ENCODE measurements around the gene CXCL8. TPM values are rescaled to one million over a fixed set of nuclear protein-coding genes. Genes with fewer than 3 reads are reported as not detected.

Gene CXCL8
- polyA plus RNA-seq, 1 donor from 2014 or later = not detected

DNA sequence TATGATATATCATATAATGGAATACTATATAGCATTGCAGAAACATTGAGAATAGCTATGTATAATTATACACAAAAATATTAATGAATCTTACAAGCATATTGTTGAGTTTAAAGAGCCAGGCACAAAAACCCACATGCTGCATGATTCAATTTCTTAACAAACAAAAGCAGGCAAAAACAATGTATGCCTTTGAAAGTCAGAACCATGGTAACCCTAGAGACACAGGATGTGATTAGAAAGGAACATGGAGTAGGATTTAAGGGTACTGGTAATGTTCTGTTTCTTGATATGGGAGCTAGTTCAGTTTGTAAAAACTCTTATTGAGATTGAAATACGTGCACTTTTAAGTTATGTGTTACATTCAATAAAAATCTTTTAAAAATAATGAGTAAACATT is 21.5 kb downstream of the CXCL8 start:
- Histone ChIP-seq H3K4me2 (ENCODE audit: low read length) (no peak overlapping the region), H4K20me1 (ENCODE audit: insufficient read depth) (no peaks in the 10 kb centered on the region), H3K9me3 (ENCODE audit: low read length) (no peaks in the 10 kb centered on the region), H3K9ac (ENCODE audit: low read length) (no peak overlapping the region), H3K79me2 (replicated peaks; ENCODE audit: insufficient read depth, low read length) (no peaks in the 10 kb centered on the region), H3K27me3 (ENCODE audit: insufficient read depth, low read depth, low read length) (no peaks in the 10 kb centered on the region), H3K9me2 (ENCODE audit: insufficient read depth, low read length) (no peaks in the 10 kb centered on the region), H3K36me3 (ENCODE audit: insufficient read depth, low read length) (no peaks in the 10 kb centered on the region), H3K4me3 (ENCODE audit: low read length) (no peak overlapping the region), H3F3A (ENCODE audit: insufficient read depth, low read length, poor library complexity, severe bottlenecking) (no peaks in the 10 kb centered on the region), H3K27ac (ENCODE audit: low read length) (no peak overlapping the region), H2AFZ (ENCODE audit: low read depth, low read length) (no peak overlapping the region)
- no peak for TF ChIP-seq EP300 (conservative IDR thresholded peaks at IDR 0.05; ENCODE audit: poor library complexity, severe bottlenecking)
- TF ChIP-seq EZH2 (IDR thresholded peaks at IDR 0.05; ENCODE audit: borderline replicate concordance, insufficient read depth, low read length, poor library complexity, severe bottlenecking) = no peak
- TF ChIP-seq TAF1 (IDR thresholded peaks at IDR 0.05; ENCODE audit: low read depth) = no peak
- TF ChIP-seq MXI1 (conservative IDR thresholded peaks at IDR 0.05; ENCODE audit: poor library complexity, severe bottlenecking) = no peak
- TF ChIP-seq CTCF (IDR thresholded peaks at IDR 0.05; ENCODE audit: poor library complexity, severe bottlenecking) = no peak
- no peak for TF ChIP-seq REST (IDR thresholded peaks at IDR 0.05; ENCODE audit: borderline replicate concordance)
- TF ChIP-seq SMC3 (conservative IDR thresholded peaks at IDR 0.05; ENCODE audit: poor library complexity) = no peak
- TF ChIP-seq RAD21 (conservative IDR thresholded peaks at IDR 0.05) = no peak
- TF ChIP-seq POLR2AphosphoS5 (IDR thresholded peaks at IDR 0.05) = no peak

- H3K27me3 ChIP-seq (ENCODE audit: insufficient read depth, low read depth, low read length) = no peaks in the 10 kb centered on the region
- no peaks in the 10 kb centered on the region for H3K9me3 ChIP-seq (ENCODE audit: low read length)
- H3K9ac ChIP-seq (ENCODE audit: low read length) = no peak overlapping the region
- H3K79me2 ChIP-seq (replicated peaks; ENCODE audit: insufficient read depth, low read length) = no peaks in the 10 kb centered on the region
- H3K4me3 ChIP-seq (ENCODE audit: low read length) = no peak overlapping the region
- no peak overlapping the region for H3K27ac ChIP-seq (ENCODE audit: low read length)
- H4K20me1 ChIP-seq (ENCODE audit: insufficient read depth) = no peaks in the 10 kb centered on the region
- no peaks in the 10 kb centered on the region for H3K9me2 ChIP-seq (ENCODE audit: insufficient read depth, low read length)
- no peak overlapping the region for H2AFZ ChIP-seq (ENCODE audit: low read depth, low read length)
- TF ChIP-seq EZH2 (IDR thresholded peaks at IDR 0.05; ENCODE audit: borderline replicate concordance, insufficient read depth, low read length, poor library complexity, severe bottlenecking) (no peak), POLR2AphosphoS5 (IDR thresholded peaks at IDR 0.05) (no peak), REST (IDR thresholded peaks at IDR 0.05; ENCODE audit: borderline replicate concordance) (no peak), SMC3 (conservative IDR thresholded peaks at IDR 0.05; ENCODE audit: poor library complexity) (no peak), EP300 (conservative IDR thresholded peaks at IDR 0.05; ENCODE audit: poor library complexity, severe bottlenecking) (no peak), TAF1 (IDR thresholded peaks at IDR 0.05; ENCODE audit: low read depth) (no peak), CTCF (IDR thresholded peaks at IDR 0.05; ENCODE audit: poor library complexity, severe bottlenecking) (no peak), MXI1 (conservative IDR thresholded peaks at IDR 0.05; ENCODE audit: poor library complexity, severe bottlenecking) (no peak), RAD21 (conservative IDR thresholded peaks at IDR 0.05) (no peak)
- no peak overlapping the region for H3K4me2 ChIP-seq (ENCODE audit: low read length)
- no peaks in the 10 kb centered on the region for H3K36me3 ChIP-seq (ENCODE audit: insufficient read depth, low read length)
- no peaks in the 10 kb centered on the region for H3F3A ChIP-seq (ENCODE audit: insufficient read depth, low read length, poor library complexity, severe bottlenecking)
Observed at GRCh38 chr4:73762409-73762808, 22.0 kb downstream of the CXCL8 start.

All from neural cell (in vitro differentiated cells).